SK-N-SH treated with all-trans-retinoic acid at 6 μM for 48 hours (cell line): Measurements from ENCODE around the gene FPR3.

Experiments
- GLIS3 ChIP-seq: fragments of 250-450 bp; sonication (Bioruptor Pico); IDR thresholded peaks from 2 replicates; pipeline ENCODE4 v1.5.0; 2020; ENCODE audit warnings: mild to moderate bottlenecking, moderate library complexity
- OSR1 ChIP-seq: fragments of 250-450 bp; sonication (Bioruptor Pico); IDR thresholded peaks from 2 replicates; pipeline ENCODE4 v1.8.0; 2022; ENCODE audit warnings: moderate library complexity, mild to moderate bottlenecking, inconsistent platforms
- PPARA ChIP-seq: fragments of 250-450 bp; sonication (Bioruptor Pico); IDR thresholded peaks from 2 replicates; pipeline ENCODE4 v1.5.0; 2020; ENCODE audit warnings: mild to moderate bottlenecking, borderline replicate concordance
- TCF4 ChIP-seq: fragments of 250-450 bp; sonication (Bioruptor Pico); IDR thresholded peaks from 2 replicates; pipeline ENCODE4 v1.8.0; 2021; ENCODE audit warnings: mild to moderate bottlenecking, moderate library complexity, borderline replicate concordance
- TF ChIP-seq, protein P1 (sequence below): fragments of 250-450 bp; sonication (Bioruptor Pico); IDR thresholded peaks from 2 replicates; pipeline ENCODE4 v1.5.0; 2020; ENCODE audit warnings: mild to moderate bottlenecking, moderate library complexity

GRCh38 chr19:51802775-51803174 lies 7.8 kb downstream of the FPR3 start:
- TF ChIP-seq PPARA (CRISPR knock-in tag) (no peak), OSR1 (no peak), TCF4 (CRISPR knock-in tag) (no peak), GLIS3 (CRISPR knock-in tag) (no peak)
- TF ChIP-seq, protein P1, sequence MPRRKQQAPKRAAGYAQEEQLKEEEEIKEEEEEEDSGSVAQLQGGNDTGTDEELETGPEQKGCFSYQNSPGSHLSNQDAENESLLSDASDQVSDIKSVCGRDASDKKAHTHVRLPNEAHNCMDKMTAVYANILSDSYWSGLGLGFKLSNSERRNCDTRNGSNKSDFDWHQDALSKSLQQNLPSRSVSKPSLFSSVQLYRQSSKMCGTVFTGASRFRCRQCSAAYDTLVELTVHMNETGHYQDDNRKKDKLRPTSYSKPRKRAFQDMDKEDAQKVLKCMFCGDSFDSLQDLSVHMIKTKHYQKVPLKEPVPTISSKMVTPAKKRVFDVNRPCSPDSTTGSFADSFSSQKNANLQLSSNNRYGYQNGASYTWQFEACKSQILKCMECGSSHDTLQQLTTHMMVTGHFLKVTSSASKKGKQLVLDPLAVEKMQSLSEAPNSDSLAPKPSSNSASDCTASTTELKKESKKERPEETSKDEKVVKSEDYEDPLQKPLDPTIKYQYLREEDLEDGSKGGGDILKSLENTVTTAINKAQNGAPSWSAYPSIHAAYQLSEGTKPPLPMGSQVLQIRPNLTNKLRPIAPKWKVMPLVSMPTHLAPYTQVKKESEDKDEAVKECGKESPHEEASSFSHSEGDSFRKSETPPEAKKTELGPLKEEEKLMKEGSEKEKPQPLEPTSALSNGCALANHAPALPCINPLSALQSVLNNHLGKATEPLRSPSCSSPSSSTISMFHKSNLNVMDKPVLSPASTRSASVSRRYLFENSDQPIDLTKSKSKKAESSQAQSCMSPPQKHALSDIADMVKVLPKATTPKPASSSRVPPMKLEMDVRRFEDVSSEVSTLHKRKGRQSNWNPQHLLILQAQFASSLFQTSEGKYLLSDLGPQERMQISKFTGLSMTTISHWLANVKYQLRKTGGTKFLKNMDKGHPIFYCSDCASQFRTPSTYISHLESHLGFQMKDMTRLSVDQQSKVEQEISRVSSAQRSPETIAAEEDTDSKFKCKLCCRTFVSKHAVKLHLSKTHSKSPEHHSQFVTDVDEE (CRISPR knock-in tag), result no peak
